DND-41 (cell line): Measurements from ENCODE around the gene KRTAP5-10.

Experiments used
- CTCF ChIP-seq: IDR thresholded peaks from 2 replicates; pipeline ENCODE4 v1.5.1; 2012; ENCODE audit warnings: borderline replicate concordance, low read length, moderate library complexity, mild to moderate bottlenecking; ENCODE audit not compliant: poor library complexity, severe bottlenecking; ENCODE audit errors: extremely low read depth
- EZH2 ChIP-seq: IDR thresholded peaks from 3 replicates; pipeline ENCODE4 v1.6.1; 2012; ENCODE audit warnings: borderline replicate concordance, low read depth, mild to moderate bottlenecking, moderate library complexity, low read length, inconsistent platforms; ENCODE audit not compliant: severe bottlenecking

- TF ChIP-seq CTCF (no peak), EZH2 (no peak)
Observed at GRCh38 chr11:71557257-71557656, 8.1 kb upstream of the KRTAP5-10 start.
